Measurements from ENCODE around the gene NID1. TPM values are rescaled to one million over a fixed set of nuclear protein-coding genes. Genes with fewer than 3 reads are reported as not detected.

NID1 gene
- total RNA-seq, 1 donor from 2014 or later, result 32.5 TPM

DNA sequence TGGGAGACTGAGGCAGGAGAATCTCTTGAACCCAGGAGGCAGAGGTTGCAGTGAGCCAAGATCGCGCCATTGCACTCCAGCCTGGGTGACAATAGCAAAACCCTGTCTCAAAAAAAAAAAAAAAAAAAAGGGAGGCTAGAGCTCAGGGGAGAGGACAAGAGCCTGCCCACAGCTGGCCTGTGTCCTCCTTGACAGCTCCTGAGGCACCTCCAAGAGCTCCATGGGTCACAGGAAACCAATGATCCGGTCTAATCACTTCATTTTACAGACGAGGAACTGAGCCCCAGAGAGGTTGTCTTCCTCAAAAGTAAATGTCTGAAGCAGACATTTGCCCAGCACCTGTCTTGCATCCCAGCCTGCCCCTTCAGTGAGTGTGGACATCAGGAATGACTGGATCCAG is 49.4 kb downstream of the NID1 start:
- H3K79me2 ChIP-seq (ENCODE audit: low read depth), result no peaks in the 10 kb centered on the region
- Mint-ChIP-seq H3K27me3 (ENCODE audit: insufficient read depth, low read depth) (peaks cover 5% of the 10 kb centered on the region), H3K9me3 (no peaks in the 10 kb centered on the region), H3K4me3 (no peak overlapping the region), H3K27ac (no peak overlapping the region), H3K36me3 (peaks cover 9% of the 10 kb centered on the region), H3K4me1 (peaks cover 5% of the 10 kb centered on the region)
- H3F3A ChIP-seq (ENCODE audit: low read depth), result no peaks in the 10 kb centered on the region
- no peak for TF ChIP-seq CTCF (IDR thresholded peaks at IDR 0.05)
- no peak for TF ChIP-seq EZH2 (IDR thresholded peaks at IDR 0.05)
- TF ChIP-seq EZH2phosphoT487 (IDR thresholded peaks at IDR 0.05), result no peak
- H3K36me3 ChIP-seq, result no peaks in the 10 kb centered on the region
- no peaks in the 10 kb centered on the region for H3K9me3 ChIP-seq (ENCODE audit: low read depth)
- no peak overlapping the region for H2AFZ ChIP-seq (replicated peaks)
- H3K27me3 ChIP-seq, result no peaks in the 10 kb centered on the region
- no peak overlapping the region for H3K4me2 ChIP-seq
- no peak overlapping the region for H3K9ac ChIP-seq
- H3K4me1 ChIP-seq, result no peaks in the 10 kb centered on the region
- no peak for DNase-seq (ENCODE audit: low spot score)
- no peaks in the 10 kb centered on the region for H4K20me1 ChIP-seq (ENCODE audit: low read depth)
- no peak overlapping the region for H3K4me3 ChIP-seq
- H3K27ac ChIP-seq, result no peak overlapping the region

GRCh38 chr1:236013330-236013729 is 51.6 kb downstream of the NID1 start:
- no peaks in the 10 kb centered on the region for H3F3A ChIP-seq (ENCODE audit: low read depth)
- no peaks in the 10 kb centered on the region for H3K4me1 ChIP-seq
- no peaks in the 10 kb centered on the region for H4K20me1 ChIP-seq (ENCODE audit: low read depth)
- H2AFZ ChIP-seq (replicated peaks), result no peak overlapping the region
- H3K27ac ChIP-seq, result no peak overlapping the region
- no peaks in the 10 kb centered on the region for H3K4me1 Mint-ChIP-seq
- no peak overlapping the region for H3K27ac Mint-ChIP-seq
- no peak overlapping the region for H3K9ac ChIP-seq
- H3K4me3 ChIP-seq, result no peak overlapping the region
- DNase-seq (ENCODE audit: low spot score), result no peak
- H3K4me3 Mint-ChIP-seq, result no peak overlapping the region
- TF ChIP-seq EZH2phosphoT487 (IDR thresholded peaks at IDR 0.05) (no peak), CTCF (IDR thresholded peaks at IDR 0.05) (no peak), EZH2 (IDR thresholded peaks at IDR 0.05) (no peak)
- peaks cover 9% of the 10 kb centered on the region for H3K36me3 Mint-ChIP-seq
- no peaks in the 10 kb centered on the region for H3K36me3 ChIP-seq
- H3K9me3 Mint-ChIP-seq, result no peaks in the 10 kb centered on the region
- no peaks in the 10 kb centered on the region for H3K9me3 ChIP-seq (ENCODE audit: low read depth)
- H3K4me2 ChIP-seq, result no peak overlapping the region
- H3K79me2 ChIP-seq (ENCODE audit: low read depth), result no peaks in the 10 kb centered on the region
- no peaks in the 10 kb centered on the region for H3K27me3 ChIP-seq
- H3K27me3 Mint-ChIP-seq (ENCODE audit: insufficient read depth, low read depth), result peaks cover 2% of the 10 kb centered on the region

GRCh38 chr1:236011641-236012040 is 53.2 kb downstream of the NID1 start:
- DNase-seq (ENCODE audit: low spot score), result no peak
- Histone ChIP-seq H2AFZ (replicated peaks) (no peak overlapping the region), H3K4me3 (no peak overlapping the region), H3F3A (ENCODE audit: low read depth) (no peaks in the 10 kb centered on the region), H3K4me2 (no peak overlapping the region), H3K79me2 (ENCODE audit: low read depth) (no peaks in the 10 kb centered on the region), H3K36me3 (no peaks in the 10 kb centered on the region), H3K4me1 (no peaks in the 10 kb centered on the region), H3K9ac (no peak overlapping the region), H4K20me1 (ENCODE audit: low read depth) (no peaks in the 10 kb centered on the region), H3K27me3 (no peaks in the 10 kb centered on the region), H3K9me3 (ENCODE audit: low read depth) (no peaks in the 10 kb centered on the region), H3K27ac (no peak overlapping the region)
- H3K9me3 Mint-ChIP-seq, result no peaks in the 10 kb centered on the region
- H3K27me3 Mint-ChIP-seq (ENCODE audit: insufficient read depth, low read depth), result peaks cover 2% of the 10 kb centered on the region
- H3K4me1 Mint-ChIP-seq, result no peaks in the 10 kb centered on the region
- no peak overlapping the region for H3K27ac Mint-ChIP-seq
- H3K36me3 Mint-ChIP-seq, result peaks cover 9% of the 10 kb centered on the region
- no peak for TF ChIP-seq CTCF (IDR thresholded peaks at IDR 0.05)
- no peak for TF ChIP-seq EZH2phosphoT487 (IDR thresholded peaks at IDR 0.05)
- no peak for TF ChIP-seq EZH2 (IDR thresholded peaks at IDR 0.05)
- H3K4me3 Mint-ChIP-seq, result no peak overlapping the region
